Fibroblast of pulmonary artery (primary cell): ENCODE results near the gene VEPH1.
A peak's percentile ranks its signal among the peaks of the same experiment; 100 is the strongest.

Source experiments
- DNase-seq: peaks from one replicate; pipeline ENCODE4 v3.0.0-alpha.2; 2010; ENCODE audit warnings: low read depth
- H3K4me3 ChIP-seq: replicated peaks from 2 replicates; pipeline ENCODE4 v1.5.1; 2011; ENCODE audit warnings: low read depth, mild to moderate bottlenecking, control low read depth, low read length, moderate library complexity
- TF ChIP-seq, protein P1 (sequence below): IDR thresholded peaks from 2 replicates; pipeline ENCODE4 v1.5.1; 2011; ENCODE audit warnings: mild to moderate bottlenecking, control low read depth, low read length, inconsistent platforms; ENCODE audit errors: missing control alignments

Gene VEPH1

GRCh38 chr3:157495846-157496245 lies 7.4 kb downstream of the VEPH1 start:
- DNase-seq: no peak
- TF ChIP-seq, protein P1, sequence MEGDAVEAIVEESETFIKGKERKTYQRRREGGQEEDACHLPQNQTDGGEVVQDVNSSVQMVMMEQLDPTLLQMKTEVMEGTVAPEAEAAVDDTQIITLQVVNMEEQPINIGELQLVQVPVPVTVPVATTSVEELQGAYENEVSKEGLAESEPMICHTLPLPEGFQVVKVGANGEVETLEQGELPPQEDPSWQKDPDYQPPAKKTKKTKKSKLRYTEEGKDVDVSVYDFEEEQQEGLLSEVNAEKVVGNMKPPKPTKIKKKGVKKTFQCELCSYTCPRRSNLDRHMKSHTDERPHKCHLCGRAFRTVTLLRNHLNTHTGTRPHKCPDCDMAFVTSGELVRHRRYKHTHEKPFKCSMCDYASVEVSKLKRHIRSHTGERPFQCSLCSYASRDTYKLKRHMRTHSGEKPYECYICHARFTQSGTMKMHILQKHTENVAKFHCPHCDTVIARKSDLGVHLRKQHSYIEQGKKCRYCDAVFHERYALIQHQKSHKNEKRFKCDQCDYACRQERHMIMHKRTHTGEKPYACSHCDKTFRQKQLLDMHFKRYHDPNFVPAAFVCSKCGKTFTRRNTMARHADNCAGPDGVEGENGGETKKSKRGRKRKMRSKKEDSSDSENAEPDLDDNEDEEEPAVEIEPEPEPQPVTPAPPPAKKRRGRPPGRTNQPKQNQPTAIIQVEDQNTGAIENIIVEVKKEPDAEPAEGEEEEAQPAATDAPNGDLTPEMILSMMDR: no peak
- H3K4me3 ChIP-seq: no peak overlapping the region

DNA sequence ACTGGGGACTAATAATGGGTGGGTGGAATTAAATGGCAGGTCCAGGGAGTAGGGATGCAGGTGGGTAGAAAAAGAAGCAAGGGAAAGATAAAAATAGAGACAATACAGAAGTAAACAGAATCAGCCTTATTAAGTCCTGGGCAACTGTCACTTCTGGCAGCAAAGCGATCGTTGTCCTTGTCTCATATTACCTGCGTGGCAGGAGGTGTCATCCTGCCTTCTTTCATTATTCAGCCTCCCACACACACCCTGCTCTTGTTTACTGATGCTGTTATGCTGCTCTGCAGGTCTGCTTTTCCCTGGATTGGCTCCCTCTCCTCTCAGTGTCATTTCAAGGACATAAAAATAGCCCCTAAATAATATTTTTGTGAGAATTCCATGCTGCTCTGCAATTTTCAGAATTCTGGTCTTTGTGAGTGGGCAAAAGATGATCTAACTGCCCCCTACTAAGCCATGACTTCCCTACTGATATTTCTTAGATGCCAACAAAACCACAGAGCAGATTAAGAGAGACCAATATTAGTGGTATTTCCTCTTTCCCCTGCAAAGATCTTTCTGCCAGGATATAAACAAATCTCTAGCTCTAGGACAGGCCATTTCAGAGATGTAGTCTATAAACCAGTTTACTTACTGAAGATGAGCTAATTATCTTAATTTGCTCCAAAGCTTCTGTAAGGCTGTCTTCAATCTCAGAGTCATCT lies 8.5 kb downstream of the VEPH1 start:
- H3K4me3 ChIP-seq: no peak overlapping the region
- no peak for DNase-seq
- TF ChIP-seq, protein P1: no peak

GRCh38 chr3:157493627-157494550 lies 9.3 kb downstream of the VEPH1 start:
- peak; percentile 86 for DNase-seq
- TF ChIP-seq, protein P1: peak; percentile 71
- no peak overlapping the region for H3K4me3 ChIP-seq

GRCh38 chr3:157491136-157491535 lies 12.1 kb downstream of the VEPH1 start:
- DNase-seq: no peak
- TF ChIP-seq, protein P1: no peak
- H3K4me3 ChIP-seq: no peak overlapping the region

DNA sequence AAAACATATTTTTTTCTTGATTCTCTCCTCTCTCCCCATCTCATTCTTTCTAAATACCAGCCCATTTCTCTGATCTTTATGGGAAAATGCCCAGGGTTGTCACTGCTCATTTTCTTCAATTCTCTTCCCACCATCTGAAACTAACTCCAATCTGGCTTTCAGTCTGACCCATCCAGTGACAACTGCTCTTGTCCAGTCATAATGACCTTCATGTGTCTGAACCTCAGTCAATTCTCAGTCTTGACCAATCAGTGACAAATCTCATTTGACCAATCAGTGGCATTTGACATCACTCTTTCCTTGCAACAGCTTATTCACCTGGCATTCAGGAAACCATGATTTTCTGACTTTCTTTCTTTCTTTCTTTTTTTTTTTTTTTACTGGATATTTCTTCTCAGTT lies 15.1 kb downstream of the VEPH1 start:
- TF ChIP-seq, protein P1: no peak
- no peak overlapping the region for H3K4me3 ChIP-seq
- DNase-seq: no peak

- peak; percentile 69 for DNase-seq
- no peak overlapping the region for H3K4me3 ChIP-seq
- TF ChIP-seq, protein P1: no peak
Observed at GRCh38 chr3:157487339-157487738, 15.9 kb downstream of the VEPH1 start.
